ENCODE data around the gene DNER. TPM values are rescaled to one million over a fixed set of nuclear protein-coding genes. Genes with fewer than 3 reads are reported as not detected.
A peak's percentile ranks its signal among the peaks of the same experiment; 100 is the strongest.
"Not testable (repeated sequence)": the region's sequence is repeated elsewhere in the genome, so short reads cannot be mapped to it uniquely, and the experiment has no call there.

DNER gene
- total RNA-seq, 1 experiment from 2014 or later: not detected

DNA sequence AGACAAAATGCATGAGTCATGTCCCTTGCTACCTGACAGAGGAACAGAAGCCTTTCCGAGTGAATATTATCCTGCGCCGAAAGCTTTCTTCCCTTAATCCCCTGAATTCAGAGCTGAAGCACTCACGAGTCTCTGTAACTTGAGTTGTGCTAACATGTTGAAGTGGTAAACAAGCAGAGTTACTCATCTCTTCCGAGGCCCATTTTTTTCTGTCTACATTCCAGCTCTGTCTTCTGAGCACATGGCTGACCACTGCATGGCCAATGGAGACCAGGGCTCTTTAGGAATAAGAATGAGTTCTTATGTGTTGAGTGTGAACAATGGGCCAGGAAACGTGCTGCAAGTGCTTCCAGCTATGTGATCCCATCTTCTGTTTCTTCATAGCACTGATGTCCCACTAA is 370.2 kb downstream of the DNER start:
- DNase-seq (ENCODE audit: low spot score): no peak

DNA sequence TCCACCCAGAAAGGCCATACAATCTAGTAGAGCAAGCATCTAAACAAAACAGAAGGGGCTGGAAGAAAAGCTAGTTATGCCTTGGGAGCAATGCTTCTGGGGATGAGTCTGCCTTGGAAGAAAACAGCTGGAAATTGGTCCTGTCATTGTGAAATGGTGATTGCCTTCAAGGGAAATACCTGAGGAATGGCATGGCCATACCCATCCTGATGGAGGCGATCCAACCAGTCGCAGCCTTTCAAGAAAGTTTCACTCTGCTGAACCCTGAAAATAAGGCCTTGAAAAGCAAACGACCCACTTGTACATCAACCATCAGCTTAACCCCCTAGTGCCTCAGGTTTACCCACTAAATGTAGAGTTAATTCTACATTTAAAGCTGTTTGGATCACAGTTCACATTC is 370.7 kb downstream of the DNER start:
- DNase-seq (ENCODE audit: low spot score): no peak

- peak; percentile 53 for DNase-seq (ENCODE audit: low spot score)
These were observed 372.0 kb downstream of the DNER start for GRCh38 chr2:229342376-229342775.

GRCh38 chr2:229340086-229340760 is 374.1 kb downstream of the DNER start:
- DNase-seq (ENCODE audit: low spot score): no peak

DNA sequence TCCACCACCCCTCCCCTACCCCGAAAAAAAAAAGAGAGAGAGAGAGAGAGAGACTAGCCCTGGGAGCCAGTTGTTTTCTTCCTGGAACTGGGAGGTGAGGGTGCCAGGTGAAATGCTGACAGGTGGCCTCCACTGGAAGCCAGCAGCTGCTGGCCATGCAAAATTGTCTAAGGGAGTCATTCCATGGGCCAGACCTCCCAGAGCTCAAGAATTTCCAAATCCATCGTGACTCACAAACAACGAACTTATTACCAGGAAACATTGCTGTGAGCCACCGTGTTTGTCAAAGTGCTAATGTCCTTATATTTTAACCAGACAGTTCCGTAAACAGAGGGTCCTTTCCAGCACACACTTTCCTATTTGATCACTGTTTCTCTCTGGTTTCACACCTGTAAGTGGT is 374.7 kb downstream of the DNER start:
- no peak for DNase-seq (ENCODE audit: low spot score)

DNA sequence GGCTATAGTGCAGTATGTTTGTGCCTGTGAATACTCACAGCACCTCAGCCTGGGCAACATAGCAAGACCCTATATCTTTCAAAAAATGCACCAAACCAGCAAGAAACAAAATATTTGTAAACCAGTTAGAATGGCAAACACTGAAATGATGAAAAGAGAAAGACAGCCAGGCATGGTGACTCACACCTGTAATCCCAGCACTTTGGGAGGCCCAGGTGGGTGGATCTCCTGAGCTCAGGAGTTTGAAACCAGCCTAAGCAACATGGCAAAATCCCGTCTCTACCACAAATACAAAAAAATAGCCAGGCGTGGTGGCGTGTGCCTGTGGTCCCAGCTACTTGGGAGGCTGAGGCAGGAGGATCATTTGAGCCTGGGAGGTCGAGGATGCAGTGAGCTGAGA is 375.2 kb downstream of the DNER start:
- DNase-seq (ENCODE audit: low spot score): not testable (repeated sequence)

DNA sequence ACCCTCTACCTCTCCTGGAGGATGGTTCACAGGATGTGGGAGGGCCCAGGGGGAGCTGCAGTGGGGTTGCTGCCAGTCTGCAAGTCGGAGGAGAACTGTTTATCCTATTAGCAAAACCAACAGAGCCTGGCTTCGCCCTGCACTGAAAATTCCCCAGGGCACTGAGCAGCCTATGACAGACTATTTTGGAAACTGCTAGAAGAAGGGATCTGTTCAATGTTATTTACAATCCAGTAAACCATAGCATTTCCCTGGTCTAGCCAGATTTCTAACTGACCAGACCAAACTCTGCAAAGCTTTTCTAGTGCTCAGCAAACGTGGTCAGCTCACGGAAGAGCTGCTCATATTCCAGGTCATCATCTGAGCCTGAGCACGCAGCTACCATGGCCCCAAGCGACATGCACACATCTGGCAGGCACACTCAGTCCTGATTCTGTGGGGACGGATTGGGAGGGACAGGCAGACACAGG is 378.4 kb downstream of the DNER start:
- DNase-seq (ENCODE audit: low spot score): no peak

DNA sequence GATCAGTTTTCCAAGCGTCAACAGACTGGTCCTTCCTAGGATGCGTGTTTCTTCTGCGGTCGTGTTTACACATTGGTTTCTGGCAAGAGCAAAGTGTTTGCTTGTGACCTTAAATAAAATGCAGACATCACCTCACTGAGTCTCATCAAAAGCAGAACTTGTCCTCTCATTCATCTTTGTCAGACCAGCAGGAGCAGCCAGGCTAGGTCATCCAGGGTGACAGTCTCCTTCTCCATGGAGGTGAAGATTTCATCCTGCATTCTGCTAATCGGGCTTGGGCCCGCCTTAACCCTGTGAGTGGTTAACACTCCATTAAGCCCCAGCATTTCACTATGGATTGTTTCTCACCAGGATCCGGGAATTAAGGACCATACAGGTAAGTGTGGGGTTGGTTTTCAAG is 379.0 kb downstream of the DNER start:
- DNase-seq (ENCODE audit: low spot score): no peak

DNA sequence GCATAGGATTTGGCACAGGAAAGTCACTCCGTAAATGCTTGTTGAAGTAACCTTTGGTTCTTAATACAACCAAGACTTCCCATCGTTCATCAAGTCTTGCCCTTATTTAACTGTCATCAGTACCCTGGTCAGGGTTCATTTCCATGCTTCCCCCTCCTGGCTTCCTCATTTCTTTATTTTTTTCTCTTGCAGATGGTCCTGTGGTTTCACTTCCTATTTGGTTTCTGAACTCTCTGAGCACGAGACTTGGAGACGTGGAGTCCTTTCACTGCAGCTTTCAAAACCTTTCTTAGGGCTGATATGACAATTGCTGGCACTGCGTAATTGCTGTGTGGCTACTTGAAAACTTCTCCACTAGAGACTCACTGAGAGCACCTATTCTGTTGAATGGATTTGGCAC is 383.4 kb downstream of the DNER start:
- no peak for DNase-seq (ENCODE audit: low spot score)

DNA sequence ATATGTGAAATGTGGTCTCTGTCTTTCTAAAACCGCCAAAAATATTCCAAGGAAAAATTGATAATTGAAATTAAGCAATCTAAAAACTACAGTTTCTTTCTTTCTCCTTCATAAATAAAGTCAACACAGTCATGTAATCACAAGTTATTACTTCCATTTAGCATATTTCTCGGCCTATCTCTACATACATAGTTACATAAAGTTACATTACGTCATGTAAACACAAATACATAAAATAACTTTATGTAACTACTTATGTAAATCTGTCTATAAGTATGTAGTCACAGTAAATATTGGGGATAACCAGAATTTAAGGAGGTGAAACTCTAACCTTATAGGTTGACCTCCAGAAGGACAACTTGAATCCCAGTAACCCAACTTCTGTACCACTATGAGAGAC is 394.8 kb downstream of the DNER start:
- no peak for DNase-seq (ENCODE audit: low spot score)

DNA sequence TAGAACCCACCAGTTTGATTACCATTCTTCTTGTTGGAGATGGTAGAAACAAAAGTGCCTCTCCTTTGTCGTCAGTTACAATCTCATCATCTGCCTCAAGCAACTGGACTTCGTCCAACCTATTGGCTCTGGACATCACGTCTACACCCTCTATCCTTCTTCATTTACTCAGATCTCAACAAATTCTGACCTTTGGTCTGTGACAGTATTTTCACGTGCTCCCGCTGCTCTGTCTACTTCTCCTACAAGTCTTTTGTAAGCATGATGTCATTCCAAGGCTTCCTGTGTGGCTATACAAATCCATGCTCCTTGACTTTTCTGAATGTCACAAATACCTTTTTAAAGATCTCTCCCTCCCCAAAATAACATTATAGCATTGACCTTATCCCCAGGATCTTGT is 400.2 kb downstream of the DNER start:
- no peak for DNase-seq (ENCODE audit: low spot score)

GRCh38 chr2:229313591-229313990 is 400.8 kb downstream of the DNER start:
- DNase-seq (ENCODE audit: low spot score): no peak

Small RNAs within 50 kb of the gene (small RNA-seq; reads per million reads assigned to genes)
- gene RNU7-9P: not detected

Other genes with a start within 250 kb of the DNER start
- 97.9 and 106 TPM in 2 replicates for gene TRIP12, start 207.5 kb upstream of the DNER start, total RNA-seq (2014; rRNA removed; shearing (Covaris generic))
- gene FBXO36, start 207.9 kb upstream of the DNER start, total RNA-seq (2014; rRNA removed; shearing (Covaris generic)): 0.48 and 0.81 TPM in 2 replicates